Neural progenitor cell (in vitro differentiated cells): Measurements from ENCODE around the gene ZNF354B. TPM values are rescaled to one million over a fixed set of nuclear protein-coding genes. Genes with fewer than 3 reads are reported as not detected.
A peak's percentile ranks its signal among the peaks of the same experiment; 100 is the strongest.
"Not testable (repeated sequence)": the region's sequence is repeated elsewhere in the genome, so short reads cannot be mapped to it uniquely, and the experiment has no call there.

Experiments
- DNase-seq: peaks from one replicate; pipeline ENCODE4 v3.0.0-alpha.2; 2016; ENCODE audit warnings: low spot score
- H2AFZ ChIP-seq: fragments of 200-600 bp; sonication (generic); replicated peaks from 2 replicates; pipeline ENCODE4 v1.6.1; 2016; ENCODE audit warnings: antibody characterized with exemption
- H3F3A ChIP-seq: fragments of 200-600 bp; sonication (generic); 2 replicates; pipeline ENCODE4 v1.6.1; 2016; ENCODE audit warnings: antibody characterized with exemption, low read depth
- H3K27ac ChIP-seq: fragments of 200-600 bp; sonication (generic); 2 replicates; pipeline ENCODE4 v1.5.1; 2016; ENCODE audit warnings: mild to moderate bottlenecking
- H3K27me3 ChIP-seq: fragments of 200-600 bp; sonication (generic); 2 replicates; pipeline ENCODE4 v1.6.1; 2016; ENCODE audit warnings: mild to moderate bottlenecking, moderate library complexity
- H3K36me3 ChIP-seq: fragments of 200-600 bp; sonication (generic); 2 replicates; pipeline ENCODE4 v1.5.1; 2016
- H3K4me1 ChIP-seq: fragments of 200-600 bp; sonication (generic); 2 replicates; pipeline ENCODE4 v1.6.1; 2016; ENCODE audit warnings: mixed run types
- H3K4me2 ChIP-seq: fragments of 200-600 bp; sonication (generic); 2 replicates; pipeline ENCODE4 v1.6.1; 2016
- H3K4me3 ChIP-seq: fragments of 200-600 bp; sonication (generic); 2 replicates; pipeline ENCODE4 v1.5.1; 2016
- H3K79me2 ChIP-seq: fragments of 200-600 bp; sonication (generic); 2 replicates; pipeline ENCODE4 v1.6.1; 2016; ENCODE audit warnings: low read depth
- H3K9ac ChIP-seq: fragments of 200-600 bp; sonication (generic); 2 replicates; pipeline ENCODE4 v1.6.1; 2016
- H3K9me3 ChIP-seq: fragments of 200-600 bp; sonication (generic); 2 replicates; pipeline ENCODE4 v1.5.1; 2016; ENCODE audit warnings: low read depth
- H4K20me1 ChIP-seq: fragments of 200-600 bp; sonication (generic); 2 replicates; pipeline ENCODE4 v1.6.1; 2016; ENCODE audit warnings: low read depth
- H3K27ac Mint-ChIP-seq: 3 replicates; pipeline ENCODE4 v1.8.0; 2021; ENCODE audit warnings: mixed read lengths
- H3K27me3 Mint-ChIP-seq: 2 replicates; pipeline ENCODE4 v1.8.0; 2022; ENCODE audit warnings: low read depth, mild to moderate bottlenecking, inconsistent platforms, moderate library complexity, mixed read lengths; ENCODE audit not compliant: insufficient read depth
- H3K36me3 Mint-ChIP-seq: 3 replicates; pipeline ENCODE4 v1.8.0; 2021; ENCODE audit warnings: mixed read lengths
- H3K4me1 Mint-ChIP-seq: 3 replicates; pipeline ENCODE4 v1.8.0; 2021; ENCODE audit warnings: mixed read lengths
- H3K4me3 Mint-ChIP-seq: 3 replicates; pipeline ENCODE4 v1.8.0; 2021; ENCODE audit warnings: mild to moderate bottlenecking, moderate library complexity, mixed read lengths
- H3K9me3 Mint-ChIP-seq: 3 replicates; pipeline ENCODE4 v1.8.0; 2020; ENCODE audit warnings: mixed read lengths
- CTCF ChIP-seq: fragments of 200-600 bp; sonication (generic); IDR thresholded peaks from 2 replicates; pipeline ENCODE4 v1.5.1; 2017; ENCODE audit warnings: antibody characterized with exemption, mild to moderate bottlenecking
- EZH2 ChIP-seq: fragments of 200-600 bp; sonication (generic); IDR thresholded peaks from 2 replicates; pipeline ENCODE4 v1.6.1; 2017; ENCODE audit warnings: antibody characterized with exemption, mild to moderate bottlenecking, moderate library complexity
- EZH2phosphoT487 ChIP-seq: fragments of 200-600 bp; sonication (generic); IDR thresholded peaks from 2 replicates; pipeline ENCODE4 v1.6.1; 2017; ENCODE audit warnings: antibody characterized with exemption
- total RNA-seq: library from RNA; depleted of rRNA; stranded (reverse); fragments of >200 nt; gene quantifications from 2 replicates; pipeline ENCODE4 v1.2.3, GENCODE V29; 2015; ENCODE audit warnings: low replicate concordance

ZNF354B gene
- total RNA-seq, 1 donor from 2014 or later: 31.3 TPM

- Mint-ChIP-seq H3K36me3 (no peaks in the 10 kb centered on the region), H3K4me3 (no peak overlapping the region), H3K4me1 (no peaks in the 10 kb centered on the region), H3K27ac (no peak overlapping the region), H3K9me3 (peaks cover 11% of the 10 kb centered on the region), H3K27me3 (no peaks in the 10 kb centered on the region)
- TF ChIP-seq EZH2phosphoT487: no peak
- no peak for TF ChIP-seq CTCF
- TF ChIP-seq EZH2: no peak
- no peak overlapping the region for H3K4me2 ChIP-seq
- DNase-seq: no peak
- H3K27me3 ChIP-seq: no peaks in the 10 kb centered on the region
- H3K4me3 ChIP-seq: no peak overlapping the region
- no peak overlapping the region for H3K27ac ChIP-seq
- H3K9ac ChIP-seq: no peak overlapping the region
- H3K4me1 ChIP-seq: no peaks in the 10 kb centered on the region
- H2AFZ ChIP-seq: no peak overlapping the region
- no peaks in the 10 kb centered on the region for H4K20me1 ChIP-seq
- no peaks in the 10 kb centered on the region for H3F3A ChIP-seq
- H3K79me2 ChIP-seq: no peaks in the 10 kb centered on the region
- H3K9me3 ChIP-seq: no peaks in the 10 kb centered on the region
- no peaks in the 10 kb centered on the region for H3K36me3 ChIP-seq
These were observed 23.1 kb upstream of the ZNF354B start for GRCh38 chr5:178836628-178837027.

- not testable (repeated sequence) for H2AFZ ChIP-seq, H3K27ac ChIP-seq, H3K4me3 ChIP-seq, H4K20me1 ChIP-seq, DNase-seq, H3K27me3 ChIP-seq, H3K4me1 ChIP-seq, H3K4me2 ChIP-seq, H3K9me3 ChIP-seq, H3K27ac Mint-ChIP-seq, H3F3A ChIP-seq, H3K27me3 Mint-ChIP-seq, H3K36me3 Mint-ChIP-seq, H3K79me2 ChIP-seq, H3K36me3 ChIP-seq, H3K9ac ChIP-seq, H3K4me1 Mint-ChIP-seq, H3K4me3 Mint-ChIP-seq
- peaks cover 12% of the 10 kb centered on the region for H3K9me3 Mint-ChIP-seq
These were observed 20.9 kb upstream of the ZNF354B start for GRCh38 chr5:178838695-178839318.

GRCh38 chr5:178839319-178839704 lies 20.4 kb upstream of the ZNF354B start:
- TF ChIP-seq CTCF (peak; percentile 73), EZH2phosphoT487 (no peak)
- Histone ChIP-seq H3K27me3 (no peaks in the 10 kb centered on the region), H3K79me2 (no peaks in the 10 kb centered on the region), H3K27ac (no peak overlapping the region), H3K4me2 (no peak overlapping the region), H3F3A (no peaks in the 10 kb centered on the region), H3K4me1 (no peaks in the 10 kb centered on the region), H2AFZ (no peak overlapping the region), H3K4me3 (no peak overlapping the region), H3K9me3 (no peaks in the 10 kb centered on the region), H3K36me3 (no peaks in the 10 kb centered on the region), H3K9ac (no peak overlapping the region), H4K20me1 (no peaks in the 10 kb centered on the region)
- Mint-ChIP-seq H3K27me3 (no peaks in the 10 kb centered on the region), H3K36me3 (no peaks in the 10 kb centered on the region), H3K4me3 (no peak overlapping the region), H3K9me3 (peaks cover 12% of the 10 kb centered on the region), H3K27ac (no peak overlapping the region), H3K4me1 (no peaks in the 10 kb centered on the region)
- peak; percentile 82 for DNase-seq

- not testable (repeated sequence) for DNase-seq, H3K27me3 Mint-ChIP-seq, H3K9me3 ChIP-seq, H3K79me2 ChIP-seq, H3K36me3 Mint-ChIP-seq, H4K20me1 ChIP-seq, H3F3A ChIP-seq, H3K4me1 ChIP-seq, H3K4me3 ChIP-seq, H3K27me3 ChIP-seq, H3K4me3 Mint-ChIP-seq, H3K9ac ChIP-seq, H3K27ac Mint-ChIP-seq, H3K4me1 Mint-ChIP-seq, H3K27ac ChIP-seq, H3K36me3 ChIP-seq, H3K4me2 ChIP-seq, H2AFZ ChIP-seq
- H3K9me3 Mint-ChIP-seq: peaks cover 16% of the 10 kb centered on the region
These were observed 19.4 kb upstream of the ZNF354B start for GRCh38 chr5:178840399-178840798.
